Ovary (tissue), 9 donors: Measurements from ENCODE around the gene OR51T1. TPM values are rescaled to one million over a fixed set of nuclear protein-coding genes. Genes with fewer than 3 reads are reported as not detected.

Experiments
- DNase-seq, 5 donors: peaks; one replicate each; pipeline ENCODE4 v3.0.0-alpha.2; 2019 to 2020
- H3K27ac ChIP-seq, 2 donors: fragments of 200-600 bp; one replicate each; pipeline versions ENCODE4 v1.5.1 to v1.8.0; 2019 to 2022
- H3K27me3 ChIP-seq: fragments of 200-600 bp; one replicate; pipeline ENCODE4 v1.8.0; 2022
- H3K36me3 ChIP-seq: fragments of 200-600 bp; sonication (generic); one replicate; pipeline ENCODE4 v1.5.1; 2019
- H3K4me1 ChIP-seq: one replicate; pipeline ENCODE4 v1.8.1; 2013; ENCODE audit warnings: mild to moderate bottlenecking, moderate library complexity; ENCODE audit not compliant: insufficient read depth
- H3K4me3 ChIP-seq: fragments of 200-600 bp; sonication (generic); one replicate; pipeline ENCODE4 v1.5.1; 2017
- H3K9me3 ChIP-seq, 2 donors: fragments of 200-600 bp in 1 of 2; sonication (generic) in 1 of 2; one replicate each; pipeline versions ENCODE4 v1.5.1 to v1.8.1; 2013 to 2019; ENCODE audit warnings: mild to moderate bottlenecking in 1 of 2, moderate library complexity in 1 of 2
- EP300 ChIP-seq: sonication (generic); formaldehyde crosslinking; IDR thresholded peaks from one replicate; pipeline ENCODE4 v1.6.1; 2017; ENCODE audit warnings: antibody characterized with exemption
- POLR2A ChIP-seq: fragments of 450-650 bp; IDR thresholded peaks from one replicate; pipeline ENCODE4 v1.6.1; 2017; ENCODE audit warnings: antibody characterized with exemption, mild to moderate bottlenecking, moderate library complexity
- WGBS, 3 donors: extraction: QIAGEN DNeasy Blood & Tissue Kit in 1 of 3; methylation state at CpG; one replicate each; pipeline versions ENCODE4 v1.1.5 to v1.1.7; 2013 to 2017; 5-methylcytosine and 5-hydroxymethylcytosine counted together
- intact Hi-C, 4 donors: fragments of 100-400 bp; cut with DNase I; formaldehyde crosslinking; loops; one replicate each; pipeline versions ENCODE4 v1.11.0 to v1.15.1; 2022 to 2023
- polyA plus RNA-seq, 2 donors: library from polyadenylated mRNA; stranded (reverse); fragments of 200-250 nt in 1 of 2; fragments of 350-450 nt in 1 of 2; fragmentation: Illumina TruSeq in 1 of 2; extraction: RNeasy Lipid Tissue Mini Kit (QIAGEN cat#74804) in 1 of 2; gene quantifications; one replicate each; pipeline ENCODE4 v1.2.3, GENCODE V29; 2013 to 2014
- total RNA-seq, 7 donors: library from RNA; depleted of rRNA in 2 of 7; stranded (reverse); fragments of >200 nt in 2 of 7; fragmentation: NEBNext Ultra II Directional in 3 of 7; extraction: Animal tissue kit (Norgen Biotek cat#: 25700) in 3 of 7; gene quantifications; one replicate each; pipeline versions ENCODE4 v1.1.0 to v1.2.4, GENCODE V29; 2016 to 2023
- TF ChIP-seq, protein P1 (sequence below), 3 donors: fragments of 450-650 bp in 2 of 3; fragments of 200-600 bp in 1 of 3; IDR thresholded peaks; one replicate each; pipeline versions ENCODE4 v1.5.1 to v1.8.0; 2016 to 2022; ENCODE audit warnings: antibody characterized with exemption in 3 of 3, mild to moderate bottlenecking in 1 of 3
- donor health status: DM: no; HTN: no; CAD: no; lungs with moderate emphysema.
- donor health status: DM: no; HTN: no; CAD: no.
- donor health status: Bipolar disorder and iron deficiency.
- donor health status: DM: yes; HTN: yes; CAD: no.
- donor health status: DM: no; HTN: no; CAD: no.
- donor health status: DM: yes; HTN: yes; CAD: no.

The OR51T1 gene
- total and polyA plus RNA-seq, 9 donors: not detected

DNA sequence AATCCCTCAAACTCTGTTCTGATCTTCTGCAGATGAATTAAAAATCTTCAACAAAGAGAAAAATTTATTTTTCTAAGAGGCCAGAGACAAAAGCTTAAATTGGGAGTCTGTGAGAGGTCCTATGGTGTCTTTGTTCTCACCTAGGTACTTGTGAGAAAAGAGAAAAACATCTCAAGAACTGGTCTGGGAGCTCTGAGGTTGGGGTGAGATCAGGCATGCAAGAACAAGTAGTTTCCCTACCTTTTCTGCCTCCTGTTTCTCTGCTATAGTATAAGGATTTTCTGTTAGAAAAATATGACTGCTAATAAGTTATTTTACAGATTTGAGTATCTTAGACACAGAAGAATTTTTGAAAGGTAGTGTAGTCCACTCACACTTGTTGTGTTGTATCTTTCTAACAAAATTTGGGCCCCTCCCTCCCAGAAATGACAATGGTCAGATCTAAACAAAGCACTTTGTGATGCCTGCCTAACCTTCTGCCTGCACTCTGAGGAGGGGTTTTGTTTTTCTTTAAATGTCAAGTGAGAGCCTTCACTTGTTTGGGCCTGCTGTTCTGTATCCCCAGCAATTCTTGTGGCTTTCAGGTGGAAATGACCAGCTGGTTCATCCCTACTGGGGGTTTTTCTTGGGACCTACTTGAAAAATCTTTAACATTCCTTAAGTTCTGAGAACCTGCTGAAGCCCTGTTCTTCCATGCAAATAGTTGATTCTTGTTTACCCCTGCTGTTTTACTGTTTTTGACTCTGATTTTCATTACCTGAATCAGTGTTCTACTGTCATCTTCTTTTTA, 19.1 kb upstream of the OR51T1 start:
- H3K27me3 ChIP-seq: no peaks in the 10 kb centered on the region
- H3K4me1 ChIP-seq: no peaks in the 10 kb centered on the region
- intact Hi-C loops: no loop called here
- TF ChIP-seq EP300: no peak
- H3K9me3 ChIP-seq: no peaks in the 10 kb centered on the region
- H3K36me3 ChIP-seq: no peaks in the 10 kb centered on the region
- no peak for DNase-seq
- no peak overlapping the region for H3K4me3 ChIP-seq
- H3K27ac ChIP-seq: no peak overlapping the region

DNA sequence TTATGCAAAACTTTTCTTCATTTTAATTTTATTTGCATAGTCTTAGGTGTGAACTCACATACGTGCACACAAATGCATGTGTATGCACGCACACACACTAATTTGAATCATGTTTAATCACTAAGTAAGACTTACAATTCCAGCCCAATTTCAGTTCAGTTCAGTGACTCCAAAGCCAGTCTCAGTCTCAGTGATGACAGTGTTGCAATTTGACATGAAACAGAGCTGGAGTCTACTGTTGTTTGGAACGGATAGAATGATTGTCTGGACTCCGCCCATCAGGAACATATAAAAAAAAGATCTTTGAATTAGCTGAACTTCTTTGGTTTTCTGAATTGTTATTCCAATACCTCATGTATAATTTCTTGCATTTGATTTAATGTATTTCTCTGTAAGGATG, 17.8 kb upstream of the OR51T1 start:
- WGBS, 3 donors: 80 to 82% (median 80%) methylated on average over 4 of the region's 4 CpGs
- DNase-seq: no peak
- intact Hi-C loops: no loop called here
- Histone ChIP-seq H3K9me3 (no peaks in the 10 kb centered on the region), H3K27me3 (no peaks in the 10 kb centered on the region), H3K36me3 (no peaks in the 10 kb centered on the region), H3K27ac (no peak overlapping the region), H3K4me1 (no peaks in the 10 kb centered on the region), H3K4me3 (no peak overlapping the region)
- TF ChIP-seq, protein P1, sequence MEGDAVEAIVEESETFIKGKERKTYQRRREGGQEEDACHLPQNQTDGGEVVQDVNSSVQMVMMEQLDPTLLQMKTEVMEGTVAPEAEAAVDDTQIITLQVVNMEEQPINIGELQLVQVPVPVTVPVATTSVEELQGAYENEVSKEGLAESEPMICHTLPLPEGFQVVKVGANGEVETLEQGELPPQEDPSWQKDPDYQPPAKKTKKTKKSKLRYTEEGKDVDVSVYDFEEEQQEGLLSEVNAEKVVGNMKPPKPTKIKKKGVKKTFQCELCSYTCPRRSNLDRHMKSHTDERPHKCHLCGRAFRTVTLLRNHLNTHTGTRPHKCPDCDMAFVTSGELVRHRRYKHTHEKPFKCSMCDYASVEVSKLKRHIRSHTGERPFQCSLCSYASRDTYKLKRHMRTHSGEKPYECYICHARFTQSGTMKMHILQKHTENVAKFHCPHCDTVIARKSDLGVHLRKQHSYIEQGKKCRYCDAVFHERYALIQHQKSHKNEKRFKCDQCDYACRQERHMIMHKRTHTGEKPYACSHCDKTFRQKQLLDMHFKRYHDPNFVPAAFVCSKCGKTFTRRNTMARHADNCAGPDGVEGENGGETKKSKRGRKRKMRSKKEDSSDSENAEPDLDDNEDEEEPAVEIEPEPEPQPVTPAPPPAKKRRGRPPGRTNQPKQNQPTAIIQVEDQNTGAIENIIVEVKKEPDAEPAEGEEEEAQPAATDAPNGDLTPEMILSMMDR (IDR thresholded peaks at IDR 0.05): no peak
- TF ChIP-seq EP300 (no peak), POLR2A (no peak)

DNA sequence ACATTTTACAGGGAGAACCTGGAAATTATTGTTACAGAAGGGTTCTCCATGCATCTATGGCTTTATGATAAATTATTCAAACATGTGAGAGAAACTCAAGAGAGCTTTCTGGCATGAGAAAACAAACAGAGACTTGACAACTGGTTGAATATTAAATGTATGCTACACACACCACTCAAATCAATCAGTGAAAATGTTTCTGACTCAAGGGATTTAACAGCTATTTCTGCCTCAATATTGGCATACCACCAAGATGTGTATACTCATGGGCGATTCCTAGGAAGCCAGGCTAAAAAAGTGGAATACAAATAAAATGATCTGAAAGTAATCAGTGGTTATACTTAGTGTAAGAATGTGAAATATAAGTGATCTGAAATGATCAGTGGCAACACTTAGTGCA, 15.8 kb upstream of the OR51T1 start:
- Histone ChIP-seq H3K4me1 (no peaks in the 10 kb centered on the region), H3K27me3 (no peaks in the 10 kb centered on the region), H3K9me3 (no peaks in the 10 kb centered on the region), H3K27ac (no peak overlapping the region), H3K36me3 (no peaks in the 10 kb centered on the region), H3K4me3 (no peak overlapping the region)
- no peak for TF ChIP-seq POLR2A
- no peak for TF ChIP-seq EP300
- TF ChIP-seq, protein P1 (IDR thresholded peaks at IDR 0.05): no peak
- intact Hi-C loops: no loop called here
- 21 to 43% (median 24%) methylated on average over 1 of the region's 1 CpG for WGBS, 3 donors
- no peak for DNase-seq

DNA sequence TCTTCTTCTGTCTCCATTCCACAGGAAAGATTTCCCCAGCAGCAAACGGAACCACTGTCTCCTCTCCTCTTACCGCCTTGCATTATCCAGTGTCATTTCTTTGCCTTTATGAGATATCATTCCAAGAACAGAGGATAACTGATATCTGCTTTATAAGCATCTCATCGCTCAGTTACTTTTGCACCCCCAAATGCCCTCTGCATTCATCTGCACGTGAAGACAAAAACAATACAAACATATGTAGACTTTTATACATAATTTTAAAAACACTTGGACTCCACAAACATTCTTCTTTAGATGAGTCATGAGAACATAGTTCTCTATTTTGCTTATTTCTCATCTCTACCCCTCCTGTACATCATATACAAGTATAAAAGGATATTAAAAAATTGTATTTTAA, 512 bp upstream of the OR51T1 start:
- Histone ChIP-seq H3K4me1 (no peaks in the 10 kb centered on the region), H3K27me3 (no peaks in the 10 kb centered on the region), H3K36me3 (no peaks in the 10 kb centered on the region), H3K9me3 (no peaks in the 10 kb centered on the region), H3K27ac (no peak overlapping the region), H3K4me3 (no peak overlapping the region)
- intact Hi-C loops: no loop called here
- no peak for DNase-seq
- TF ChIP-seq POLR2A (no peak), EP300 (no peak)
- TF ChIP-seq, protein P1 (IDR thresholded peaks at IDR 0.05): no peak
- 59 to 73% (median 69%) methylated on average over 4 of the region's 4 CpGs for WGBS, 3 donors

DNA sequence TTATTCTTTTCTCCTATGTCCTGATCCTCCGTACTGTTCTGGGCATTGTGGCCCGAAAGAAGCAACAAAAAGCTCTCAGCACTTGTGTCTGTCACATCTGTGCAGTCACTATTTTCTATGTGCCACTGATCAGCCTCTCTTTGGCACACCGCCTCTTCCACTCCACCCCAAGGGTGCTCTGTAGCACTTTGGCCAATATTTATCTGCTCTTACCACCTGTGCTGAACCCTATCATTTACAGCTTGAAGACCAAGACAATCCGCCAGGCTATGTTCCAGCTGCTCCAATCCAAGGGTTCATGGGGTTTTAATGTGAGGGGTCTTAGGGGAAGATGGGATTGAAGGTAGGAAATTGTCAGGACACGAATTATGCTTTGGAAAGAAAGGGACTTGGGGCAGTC, 843 bp downstream of the OR51T1 start:
- 81 to 84% (median 83%) methylated on average over 5 of the region's 5 CpGs for WGBS, 3 donors
- intact Hi-C loops: no loop called here

More for the DNA sequence above, 843 bp downstream of the OR51T1 start:
- H3K4me1 ChIP-seq: no peaks in the 10 kb centered on the region
- H3K36me3 ChIP-seq: no peaks in the 10 kb centered on the region
- H3K9me3 ChIP-seq: no peaks in the 10 kb centered on the region
- H3K27ac ChIP-seq: no peak overlapping the region
- DNase-seq: no peak
- no peak for TF ChIP-seq EP300
- no peaks in the 10 kb centered on the region for H3K27me3 ChIP-seq
- H3K4me3 ChIP-seq: no peak overlapping the region
